ENCODE data around the gene SORBS1.

The SORBS1 gene

GRCh38 chr10:95335933-95336699, 225.1 kb downstream of the SORBS1 start:
- no peak for DNase-seq

- DNase-seq, result no peak
Measured at GRCh38 chr10:95334805-95335144, 226.4 kb downstream of the SORBS1 start.

GRCh38 chr10:95333997-95334804, 227.0 kb downstream of the SORBS1 start:
- DNase-seq, result no peak

GRCh38 chr10:95332666-95333249, 228.4 kb downstream of the SORBS1 start:
- no peak for DNase-seq

GRCh38 chr10:95331596-95332130, 229.5 kb downstream of the SORBS1 start:
- no peak for DNase-seq

GRCh38 chr10:95330966-95331453, 230.2 kb downstream of the SORBS1 start:
- DNase-seq, result no peak

- no peak for DNase-seq
Measured at GRCh38 chr10:95329296-95329695, 231.9 kb downstream of the SORBS1 start.

- DNase-seq, result no peak
Measured at GRCh38 chr10:95328013-95328412, 233.2 kb downstream of the SORBS1 start.

GRCh38 chr10:95327367-95327766, 233.8 kb downstream of the SORBS1 start:
- no peak for DNase-seq

GRCh38 chr10:95326396-95326795, 234.8 kb downstream of the SORBS1 start:
- DNase-seq, result no peak

- DNase-seq, result no peak
Measured at GRCh38 chr10:95325863-95326262, 235.3 kb downstream of the SORBS1 start.

- no peak for DNase-seq
Measured at GRCh38 chr10:95324436-95325268, 236.5 kb downstream of the SORBS1 start.

GRCh38 chr10:95321554-95322301, 239.4 kb downstream of the SORBS1 start:
- DNase-seq, result no peak

- DNase-seq, result no peak
Measured at GRCh38 chr10:95319239-95319638, 241.9 kb downstream of the SORBS1 start.

- DNase-seq, result no peak
Measured at GRCh38 chr10:95315509-95315908, 245.7 kb downstream of the SORBS1 start.

GRCh38 chr10:95314192-95314918, 246.8 kb downstream of the SORBS1 start:
- DNase-seq, result no peak

- no peak for DNase-seq
Measured at GRCh38 chr10:95312986-95313495, 248.1 kb downstream of the SORBS1 start.

- DNase-seq, result no peak
Measured at GRCh38 chr10:95312257-95312656, 248.9 kb downstream of the SORBS1 start.

GRCh38 chr10:95309958-95310357, 251.2 kb downstream of the SORBS1 start:
- DNase-seq, result no peak

GRCh38 chr10:95308389-95309302, 252.5 kb downstream of the SORBS1 start:
- no peak for DNase-seq

Measured in right forelimb (tissue), 1 donor.